AG10803 (cell line): ENCODE data around the gene PHACTR2.
A peak's percentile ranks its signal among the peaks of the same experiment; 100 is the strongest.

Experiments
- DNase-seq: peaks from one replicate; pipeline ENCODE4 v3.0.0; 2010; ENCODE audit warnings: low read depth
- H3K4me3 ChIP-seq: 2 replicates; pipeline ENCODE4 v1.5.1; 2011; ENCODE audit warnings: mild to moderate bottlenecking, low read length, control low read depth
- CTCF ChIP-seq: conservative IDR thresholded peaks from 2 replicates; pipeline ENCODE4 v1.5.1; 2011; ENCODE audit warnings: mild to moderate bottlenecking, low read length, control low read depth, inconsistent platforms

Gene PHACTR2

GRCh38 chr6:143802833-143803565 lies 125.2 kb downstream of the PHACTR2 start:
- no peak overlapping the region for H3K4me3 ChIP-seq
- TF ChIP-seq CTCF, result no peak
- DNase-seq, result peak; percentile 25

- no peak for DNase-seq
- TF ChIP-seq CTCF, result no peak
- no peak overlapping the region for H3K4me3 ChIP-seq
These were observed 126.2 kb downstream of the PHACTR2 start for GRCh38 chr6:143803769-143804568.

DNA sequence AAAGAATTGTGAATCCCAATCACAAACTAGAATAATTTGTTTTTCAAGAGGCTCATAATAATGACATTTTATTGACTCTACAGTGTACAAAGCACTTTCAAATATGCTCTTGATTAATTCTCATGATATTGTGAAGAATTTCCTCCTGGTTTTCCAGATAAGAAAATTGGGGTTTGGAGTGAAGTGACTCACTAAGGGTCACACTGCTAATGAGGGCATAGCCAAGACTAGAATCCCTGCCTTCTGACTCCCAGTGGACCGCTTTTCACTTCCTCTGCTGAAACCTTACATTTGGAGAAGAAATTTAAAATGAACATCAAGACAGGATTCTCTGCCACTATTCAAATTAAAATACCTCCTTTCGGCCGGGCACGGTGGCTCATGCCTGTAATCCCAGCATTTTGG lies 127.1 kb downstream of the PHACTR2 start:
- H3K4me3 ChIP-seq, result no peak overlapping the region
- DNase-seq, result no peak
- TF ChIP-seq CTCF, result no peak

GRCh38 chr6:143806282-143807102 lies 128.7 kb downstream of the PHACTR2 start:
- H3K4me3 ChIP-seq, result no peak overlapping the region
- TF ChIP-seq CTCF, result no peak
- DNase-seq, result peak; percentile 20

- TF ChIP-seq CTCF, result no peak
- DNase-seq, result no peak
- no peak overlapping the region for H3K4me3 ChIP-seq
These were observed 129.5 kb downstream of the PHACTR2 start for GRCh38 chr6:143807103-143807772.

DNA sequence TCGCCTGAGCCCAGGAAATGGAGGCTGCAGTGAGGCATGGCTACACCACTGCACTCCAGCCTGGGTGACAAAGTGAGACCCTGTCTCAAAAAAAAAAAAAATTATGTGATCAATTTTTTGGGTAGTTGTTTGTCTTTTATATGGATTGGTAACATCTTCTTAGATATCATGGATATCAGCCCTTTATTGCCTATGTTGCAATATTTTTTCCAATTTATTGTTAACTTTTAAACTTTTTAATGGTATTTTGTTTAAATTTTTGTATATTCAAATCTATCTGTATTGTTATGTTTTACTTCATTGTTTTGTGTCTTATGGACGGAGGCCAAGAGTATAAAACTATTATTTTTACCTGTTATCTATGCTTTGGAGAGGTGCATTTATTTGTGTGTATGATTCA lies 133.0 kb downstream of the PHACTR2 start:
- H3K4me3 ChIP-seq, result no peak overlapping the region
- no peak for TF ChIP-seq CTCF
- DNase-seq, result no peak
